Erythroblast (primary cell): ENCODE measurements around the gene CAMSAP1.
"Not testable (repeated sequence)": the region's sequence is repeated elsewhere in the genome, so short reads cannot be mapped to it uniquely, and the experiment has no call there.

Experiments
- DNase-seq, 2 experiments: peaks; one replicate each; lab custom pipeline; 2025; lab: John Stamatoyannopoulos, UW
- GATA1 ChIP-seq: IDR thresholded peaks from 2 replicates; pipeline ENCODE4 v1.6.1; 2011; ENCODE audit warnings: low read depth, mild to moderate bottlenecking, control low read depth, low read length, moderate library complexity
- POLR2A ChIP-seq: IDR thresholded peaks from 2 replicates; pipeline ENCODE4 v1.6.1; 2011; ENCODE audit warnings: mild to moderate bottlenecking, low read length

CAMSAP1 gene

DNA sequence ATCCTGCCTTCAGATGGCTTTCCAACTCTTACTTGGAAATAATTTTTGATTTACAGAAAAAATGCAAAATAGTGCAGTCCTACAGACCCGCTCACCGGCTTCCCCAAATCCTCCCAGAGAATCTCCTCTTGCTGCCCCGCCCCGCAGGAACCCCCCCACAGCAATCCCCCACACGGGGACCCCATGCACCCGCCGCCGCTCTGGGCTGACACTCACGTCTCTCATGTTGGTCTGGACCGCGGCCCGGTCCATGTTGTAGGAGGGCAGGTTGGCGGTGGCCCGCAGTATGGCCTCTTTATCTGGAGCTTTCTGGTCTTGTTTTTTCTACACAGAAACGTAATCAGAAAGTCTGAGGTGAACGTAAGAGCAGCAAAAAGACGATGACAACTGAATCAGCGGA is 40.2 kb upstream of the CAMSAP1 start:
- TF ChIP-seq GATA1 (no peak), POLR2A (no peak)
- no peak for DNase-seq

DNA sequence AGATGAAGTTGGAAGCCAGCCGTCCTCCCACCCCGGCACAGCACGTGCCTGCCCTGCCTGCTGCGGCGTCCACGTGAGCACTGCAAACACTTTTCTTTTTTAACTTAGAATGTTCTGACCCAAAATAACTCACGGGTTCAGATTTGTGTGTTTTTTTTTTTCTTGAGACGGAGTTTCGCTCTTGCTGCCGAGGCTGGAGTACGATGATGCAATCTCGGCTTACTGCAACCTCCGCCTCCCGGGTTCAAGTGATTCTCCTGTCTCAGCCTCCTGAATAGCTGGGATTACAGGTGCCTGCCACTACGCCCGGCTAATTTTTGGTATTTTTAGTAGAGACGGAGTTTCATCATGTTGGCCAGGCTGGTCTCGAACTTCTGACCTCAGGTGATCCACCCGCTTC is 39.8 kb upstream of the CAMSAP1 start:
- not testable (repeated sequence) for DNase-seq

- DNase-seq, result no peak
- TF ChIP-seq GATA1, result no peak
- TF ChIP-seq POLR2A, result no peak
Observed at GRCh38 chr9:135946392-135946994, 39.1 kb upstream of the CAMSAP1 start.

DNA sequence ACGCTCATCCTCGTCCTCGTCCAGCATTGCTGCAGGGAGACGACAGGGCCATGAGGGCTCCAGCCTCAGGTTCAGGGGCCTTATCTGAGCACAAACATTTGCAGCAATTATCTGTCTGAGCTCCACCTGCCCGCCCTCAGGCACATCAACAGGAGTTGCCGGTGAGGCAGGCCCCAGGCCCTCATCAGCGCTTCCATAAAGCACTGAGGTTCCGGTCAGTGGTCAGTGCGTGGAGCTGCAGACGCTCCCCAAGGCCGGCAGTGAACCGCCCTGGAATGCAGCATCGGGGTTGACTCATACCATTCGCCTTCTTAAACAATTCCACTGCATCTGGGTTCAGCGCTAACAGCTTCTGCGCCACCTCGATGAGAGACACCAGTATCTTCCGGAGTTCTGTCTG is 38.6 kb upstream of the CAMSAP1 start:
- DNase-seq, result peak in 1 of 2 experiments; percentile 45
- TF ChIP-seq POLR2A (no peak), GATA1 (no peak)

- DNase-seq, result no peak
- TF ChIP-seq GATA1 (no peak), POLR2A (no peak)
Observed at GRCh38 chr9:135944444-135945252, 37.3 kb upstream of the CAMSAP1 start.

DNA sequence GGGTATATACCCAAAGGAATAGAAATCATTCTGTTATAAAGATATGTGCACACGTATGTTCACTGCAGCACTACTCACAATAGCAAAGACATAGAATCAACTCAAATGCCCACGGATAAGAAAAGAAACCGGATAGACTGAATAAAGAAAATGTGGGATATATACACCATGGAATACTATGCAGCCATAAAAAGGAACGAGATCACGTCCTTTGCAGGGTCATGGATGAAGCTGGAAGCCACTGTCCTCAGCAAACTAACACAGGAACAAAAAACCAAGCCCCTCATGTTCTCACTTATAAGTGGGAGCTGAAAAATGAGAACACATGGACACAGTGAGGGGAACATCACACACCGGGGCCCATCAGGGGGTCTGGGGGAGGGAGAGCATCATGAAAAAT is 36.3 kb upstream of the CAMSAP1 start:
- not testable (repeated sequence) for DNase-seq

GRCh38 chr9:135941288-135941995 is 34.1 kb upstream of the CAMSAP1 start:
- DNase-seq, result no peak
- TF ChIP-seq GATA1 (no peak), POLR2A (no peak)

- DNase-seq, result peak in 1 of 2 experiments; percentile 62
- no peak for TF ChIP-seq GATA1
- TF ChIP-seq POLR2A, result no peak
Observed at GRCh38 chr9:135939351-135940265, 32.3 kb upstream of the CAMSAP1 start.

GRCh38 chr9:135937521-135938489 is 30.5 kb upstream of the CAMSAP1 start:
- no peak for DNase-seq
- TF ChIP-seq POLR2A (no peak), GATA1 (no peak)

GRCh38 chr9:135933114-135933513 is 25.8 kb upstream of the CAMSAP1 start:
- TF ChIP-seq GATA1 (no peak), POLR2A (peak; percentile 20)
- DNase-seq, result no peak

- DNase-seq, result no peak
Observed at GRCh38 chr9:135932656-135933055, 25.3 kb upstream of the CAMSAP1 start.

GRCh38 chr9:135931349-135931820 is 24.0 kb upstream of the CAMSAP1 start:
- TF ChIP-seq POLR2A (no peak), GATA1 (no peak)
- no peak for DNase-seq

More at GRCh38 chr9:135932656-135933055, 25.3 kb upstream of the CAMSAP1 start:
- TF ChIP-seq GATA1 (no peak), POLR2A (no peak)
